Bronchial epithelial cell (primary cell): ENCODE data around the gene OR52N5. TPM values are rescaled to one million over a fixed set of nuclear protein-coding genes. Genes with fewer than 3 reads are reported as not detected.
A peak's percentile ranks its signal among the peaks of the same experiment; 100 is the strongest.

Source experiments
- DNase-seq: peaks from one replicate; pipeline ENCODE4 v3.0.0-alpha.2; 2010; ENCODE audit warnings: low read depth
- FAIRE-seq: peaks from 2 replicates; lab custom pipeline; 2011; peaks lifted over from hg19 to GRCh38; lab: Jason Lieb, UNC
- H3K27me3 ChIP-seq: 2 replicates; pipeline ENCODE4 v1.5.1; 2011; ENCODE audit warnings: low read length; ENCODE audit not compliant: control insufficient read depth, insufficient read depth
- H3K36me3 ChIP-seq: 2 replicates; pipeline ENCODE4 v1.5.1; 2011; ENCODE audit warnings: low read length; ENCODE audit not compliant: control insufficient read depth, insufficient read depth
- H3K4me3 ChIP-seq: 2 replicates; pipeline ENCODE4 v1.5.1; 2011; ENCODE audit warnings: mild to moderate bottlenecking, low read depth, low read length, control low read depth
- total RNA-seq: library from RNA; depleted of rRNA; stranded (reverse); fragments of >200 nt; gene quantifications from 2 replicates; pipeline ENCODE4 v1.2.1, GENCODE V29; 2014
- TF ChIP-seq, protein P1 (sequence below): IDR thresholded peaks from 2 replicates; pipeline ENCODE4 v1.5.1; 2011; ENCODE audit warnings: mild to moderate bottlenecking, moderate library complexity, low read length, control low read depth, inconsistent platforms; ENCODE audit not compliant: insufficient read depth, severe bottlenecking

Gene OR52N5
- total RNA-seq, 1 donor from 2014 or later: not detected

DNA sequence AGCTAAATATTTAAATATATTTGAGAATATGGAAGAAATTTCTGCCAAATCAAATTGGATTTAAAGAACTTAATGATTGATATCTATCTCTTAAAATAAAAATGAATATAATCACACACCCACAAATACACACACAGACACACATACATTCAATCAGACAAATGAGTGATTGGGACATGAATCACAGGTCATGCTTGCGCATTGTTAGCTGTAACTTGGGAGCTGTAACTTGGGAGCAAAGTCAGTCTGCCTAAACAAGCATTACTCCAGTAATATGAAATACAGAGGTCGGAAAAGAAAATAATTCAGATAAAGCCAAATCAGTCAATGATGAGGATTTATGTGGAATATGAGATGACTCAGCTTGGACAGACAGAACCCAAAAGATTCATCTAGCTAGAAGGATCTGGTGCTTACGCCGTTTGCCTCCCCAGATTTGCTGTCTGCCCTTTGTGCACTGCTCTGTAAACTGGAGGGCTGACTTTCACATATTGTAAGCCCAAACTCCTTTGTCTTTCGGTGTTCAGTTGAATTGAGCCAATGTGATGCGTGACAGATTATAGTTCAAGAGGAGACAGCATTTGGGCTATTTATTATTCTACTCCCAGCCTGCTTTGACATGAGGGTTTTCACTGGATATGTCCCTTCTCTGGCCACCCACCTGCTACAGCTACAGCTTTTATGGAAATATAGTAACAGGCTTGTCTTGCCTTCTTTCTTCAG lies 45.3 kb downstream of the OR52N5 start:
- Histone ChIP-seq H3K27me3 (no peaks in the 10 kb centered on the region), H3K36me3 (no peaks in the 10 kb centered on the region), H3K4me3 (no peak overlapping the region)
- FAIRE-seq (no peak), DNase-seq (peak; percentile 52)
- TF ChIP-seq, protein P1, sequence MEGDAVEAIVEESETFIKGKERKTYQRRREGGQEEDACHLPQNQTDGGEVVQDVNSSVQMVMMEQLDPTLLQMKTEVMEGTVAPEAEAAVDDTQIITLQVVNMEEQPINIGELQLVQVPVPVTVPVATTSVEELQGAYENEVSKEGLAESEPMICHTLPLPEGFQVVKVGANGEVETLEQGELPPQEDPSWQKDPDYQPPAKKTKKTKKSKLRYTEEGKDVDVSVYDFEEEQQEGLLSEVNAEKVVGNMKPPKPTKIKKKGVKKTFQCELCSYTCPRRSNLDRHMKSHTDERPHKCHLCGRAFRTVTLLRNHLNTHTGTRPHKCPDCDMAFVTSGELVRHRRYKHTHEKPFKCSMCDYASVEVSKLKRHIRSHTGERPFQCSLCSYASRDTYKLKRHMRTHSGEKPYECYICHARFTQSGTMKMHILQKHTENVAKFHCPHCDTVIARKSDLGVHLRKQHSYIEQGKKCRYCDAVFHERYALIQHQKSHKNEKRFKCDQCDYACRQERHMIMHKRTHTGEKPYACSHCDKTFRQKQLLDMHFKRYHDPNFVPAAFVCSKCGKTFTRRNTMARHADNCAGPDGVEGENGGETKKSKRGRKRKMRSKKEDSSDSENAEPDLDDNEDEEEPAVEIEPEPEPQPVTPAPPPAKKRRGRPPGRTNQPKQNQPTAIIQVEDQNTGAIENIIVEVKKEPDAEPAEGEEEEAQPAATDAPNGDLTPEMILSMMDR: no peak

DNA sequence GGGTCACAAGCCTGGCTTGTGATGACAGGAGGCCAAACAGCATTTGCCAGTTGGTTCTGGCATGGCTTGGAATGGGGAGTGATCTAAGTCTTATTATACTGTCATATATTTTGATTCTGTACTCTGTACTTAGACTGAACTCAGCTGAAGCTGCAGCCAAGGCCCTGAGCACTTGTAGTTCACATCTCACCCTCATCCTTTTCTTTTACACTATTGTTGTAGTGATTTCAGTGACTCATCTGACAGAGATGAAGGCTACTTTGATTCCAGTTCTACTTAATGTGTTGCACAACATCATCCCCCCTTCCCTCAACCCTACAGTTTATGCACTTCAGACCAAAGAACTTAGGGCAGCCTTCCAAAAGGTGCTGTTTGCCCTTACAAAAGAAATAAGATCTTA lies 46.1 kb downstream of the OR52N5 start:
- no peak overlapping the region for H3K4me3 ChIP-seq
- TF ChIP-seq, protein P1: no peak
- no peaks in the 10 kb centered on the region for H3K27me3 ChIP-seq
- H3K36me3 ChIP-seq: no peaks in the 10 kb centered on the region
- DNase-seq (peak; percentile 55), FAIRE-seq (no peak)

DNA sequence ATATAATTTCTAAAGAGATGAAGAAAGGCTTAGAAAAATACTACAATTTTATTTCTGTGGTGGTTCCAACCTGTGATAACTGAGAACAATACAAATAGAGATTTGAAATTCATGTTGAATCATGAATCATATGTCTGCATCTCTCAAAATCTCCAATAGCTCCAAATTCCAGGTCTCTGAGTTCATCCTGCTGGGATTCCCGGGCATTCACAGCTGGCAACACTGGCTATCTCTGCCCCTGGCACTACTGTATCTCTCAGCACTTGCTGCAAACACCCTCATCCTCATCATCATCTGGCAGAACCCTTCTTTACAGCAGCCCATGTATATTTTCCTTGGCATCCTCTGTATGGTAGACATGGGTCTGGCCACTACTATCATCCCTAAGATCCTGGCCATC lies 46.8 kb downstream of the OR52N5 start, which contains the start of gene OR56B1:
TSS of gene OR56B1 (plus strand) at position 53 of the 400 bp plus-strand sequence. CDS start at position 122, 69 bp downstream.
- TF ChIP-seq, protein P1: no peak
- Histone ChIP-seq H3K27me3 (no peaks in the 10 kb centered on the region), H3K36me3 (no peaks in the 10 kb centered on the region), H3K4me3 (no peak within 1 kb of the TSS)
- peak; percentile 55 for DNase-seq
- FAIRE-seq: no peak

DNA sequence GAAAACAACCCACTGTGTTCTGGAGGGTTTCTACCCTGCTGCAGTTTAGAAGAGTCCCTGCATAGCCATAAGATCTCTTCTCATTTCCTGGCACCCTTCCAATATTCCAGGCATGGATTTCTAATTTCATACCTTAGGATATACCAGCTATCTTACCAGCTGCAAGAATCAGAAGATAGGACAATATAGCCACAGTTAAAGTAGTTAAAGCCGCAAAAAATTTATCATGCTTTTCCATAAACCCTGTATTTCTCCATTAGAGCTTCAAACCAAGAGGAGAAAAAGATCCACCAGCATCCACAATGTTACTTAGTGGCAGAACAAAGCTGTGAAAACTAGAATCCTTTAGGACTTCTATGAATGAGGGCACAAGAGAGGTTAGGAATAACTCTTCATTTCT lies 55.5 kb downstream of the OR52N5 start:
- FAIRE-seq (no peak), DNase-seq (no peak)
- H3K27me3 ChIP-seq: no peaks in the 10 kb centered on the region
- TF ChIP-seq, protein P1: no peak
- no peak overlapping the region for H3K4me3 ChIP-seq
- H3K36me3 ChIP-seq: no peaks in the 10 kb centered on the region

DNA sequence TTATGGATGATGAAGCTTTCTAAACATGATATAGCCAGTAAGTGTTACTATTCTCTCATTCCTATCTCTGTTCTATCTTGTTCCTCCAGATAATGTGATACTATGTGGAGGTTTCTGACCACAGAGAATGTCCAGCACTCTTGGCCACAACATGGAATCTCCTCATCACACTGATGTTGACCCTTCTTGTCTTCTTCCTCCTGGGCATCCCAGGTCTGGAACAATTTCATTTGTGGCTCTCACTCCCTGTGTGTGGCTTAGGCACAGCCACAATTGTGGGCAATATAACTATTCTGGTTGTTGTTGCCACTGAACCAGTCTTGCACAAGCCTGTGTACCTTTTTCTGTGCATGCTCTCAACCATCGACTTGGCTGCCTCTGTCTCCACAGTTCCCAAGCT lies 56.8 kb downstream of the OR52N5 start:
- Histone ChIP-seq H3K36me3 (no peaks in the 10 kb centered on the region), H3K27me3 (no peaks in the 10 kb centered on the region), H3K4me3 (no peak overlapping the region)
- TF ChIP-seq, protein P1: no peak
- DNase-seq (no peak), FAIRE-seq (peak; percentile 13)

Other genes starting within 250 kb of the OR52N5 start
- 0.38 TPM in 1 of 2 replicates, not detected in the other for gene OR52H1, start 234.8 kb downstream of the OR52N5 start, total RNA-seq
- not detected in 2 replicates for gene OR52B6, start 202.5 kb downstream of the OR52N5 start, total RNA-seq
- gene TRIM6, start 186.7 kb downstream of the OR52N5 start, total RNA-seq: 1.8 and 3.2 TPM in 2 replicates
- gene TRIM34, start 158.4 kb downstream of the OR52N5 start, total RNA-seq: 2.9 and 5.8 TPM in 2 replicates
- gene TRIM5, start 98.3 kb downstream of the OR52N5 start, total RNA-seq: 24.8 and 32.9 TPM in 2 replicates
- gene TRIM22, start 93.6 kb downstream of the OR52N5 start, total RNA-seq: 11.1 and 28.3 TPM in 2 replicates
- not detected in 2 replicates for gene OR56B1, start 46.9 kb downstream of the OR52N5 start, total RNA-seq
- not detected in 2 replicates for gene OR52N4, start 29.1 kb downstream of the OR52N5 start, total RNA-seq
- gene OR52N1, start 7.9 kb upstream of the OR52N5 start, total RNA-seq: 0.13 TPM in 1 of 2 replicates, not detected in the other
- not detected in 2 replicates for gene OR52N2, start 25.6 kb upstream of the OR52N5 start, total RNA-seq
- not detected in 2 replicates for gene OR52E6, start 58.5 kb upstream of the OR52N5 start, total RNA-seq
- gene OR52E8, start 74.3 kb upstream of the OR52N5 start, total RNA-seq: not detected in 2 replicates
- gene OR52E4, start 97.3 kb upstream of the OR52N5 start, total RNA-seq: not detected in 2 replicates
- not detected in 2 replicates for gene OR52E5, start 109.9 kb upstream of the OR52N5 start, total RNA-seq
- not detected in 2 replicates for gene OR56A3, start 158.9 kb upstream of the OR52N5 start, total RNA-seq
- not detected in 2 replicates for gene OR56A5, start 185.1 kb upstream of the OR52N5 start, total RNA-seq
- 0.13 TPM in 1 of 2 replicates, not detected in the other for gene OR52L1, start 203.6 kb upstream of the OR52N5 start, total RNA-seq
- not detected in 2 replicates for gene OR56A4, start 223.6 kb upstream of the OR52N5 start, total RNA-seq
- not detected in 2 replicates for gene OR56A1, start 247.4 kb upstream of the OR52N5 start, total RNA-seq